Ectodermal cell (in vitro differentiated cells): ENCODE measurements around the gene ZNF699. TPM values are rescaled to one million over a fixed set of nuclear protein-coding genes. Genes with fewer than 3 reads are reported as not detected.

Experiments used
- H3K27ac ChIP-seq: 2 replicates; pipeline ENCODE4 v1.7.0; 2013; ENCODE audit warnings: mild to moderate bottlenecking, low read depth, low read length; ENCODE audit not compliant: insufficient read depth, poor library complexity, severe bottlenecking
- H3K27me3 ChIP-seq: 2 replicates; pipeline ENCODE4 v1.7.0; 2013; ENCODE audit warnings: mild to moderate bottlenecking, low read length; ENCODE audit not compliant: insufficient read depth, control insufficient read depth, poor library complexity, severe bottlenecking
- H3K36me3 ChIP-seq: one replicate; pipeline ENCODE4 v1.7.0; 2013; ENCODE audit warnings: low read length; ENCODE audit not compliant: control insufficient read depth, insufficient read depth
- H3K4me1 ChIP-seq: one replicate; pipeline ENCODE4 v1.7.0; 2013; ENCODE audit warnings: low read length; ENCODE audit not compliant: control insufficient read depth, insufficient read depth
- H3K4me3 ChIP-seq: 2 replicates; pipeline ENCODE4 v1.7.0; 2013; ENCODE audit warnings: low read depth, low read length, control low read depth; ENCODE audit not compliant: insufficient read depth
- H3K9me3 ChIP-seq: 2 replicates; pipeline ENCODE4 v1.7.0; 2013; ENCODE audit warnings: mild to moderate bottlenecking, low read length, moderate library complexity; ENCODE audit not compliant: control insufficient read depth
- WGBS, 2 experiments: methylation state at CpG; one replicate each; pipeline ENCODE4 v1.1.7; 2013; ENCODE audit warnings: missing lambda C conversion rate in 2 of 2; 5-methylcytosine and 5-hydroxymethylcytosine counted together
- polyA plus RNA-seq, 4 experiments: library from polyadenylated mRNA; stranded (reverse); fragments of 50-300 nt; gene quantifications; one replicate each; pipeline ENCODE4 v1.2.3, GENCODE V29; 2013

Gene ZNF699
- polyA plus RNA-seq (2013, experiment 1 of 4): 3.9 TPM
- polyA plus RNA-seq (2013, experiment 2 of 4): 4.0 TPM
- 4.3 TPM for polyA plus RNA-seq (2013, experiment 3 of 4)
- 5.0 TPM for polyA plus RNA-seq (2013, experiment 4 of 4)

- Histone ChIP-seq H3K27me3 (no peaks in the 10 kb centered on the region), H3K27ac (peak within 1 kb of the TSS; percentile 84), H3K36me3 (no peaks in the 10 kb centered on the region), H3K9me3 (peaks cover 2% of the 10 kb centered on the region), H3K4me1 (no peaks in the 10 kb centered on the region), H3K4me3 (peak within 1 kb of the TSS; percentile 82)
- 4% methylated on average over 63 of the region's 63 CpGs for WGBS, 2 experiments
These were observed at the start of gene ZNF699 for GRCh38 chr19:9309139-9309973. Gene ZNF699 (minus strand): TSS chr19:9309838. CDS start chr19:9305119, 4,719 bp downstream.

- peaks cover 7% of the 10 kb centered on the region for H3K9me3 ChIP-seq
- WGBS, 2 experiments: 92 to 98% methylated on average over 2 of the region's 2 CpGs
These were observed 45.0 kb upstream of the ZNF699 start for GRCh38 chr19:9354651-9355050.

DNA sequence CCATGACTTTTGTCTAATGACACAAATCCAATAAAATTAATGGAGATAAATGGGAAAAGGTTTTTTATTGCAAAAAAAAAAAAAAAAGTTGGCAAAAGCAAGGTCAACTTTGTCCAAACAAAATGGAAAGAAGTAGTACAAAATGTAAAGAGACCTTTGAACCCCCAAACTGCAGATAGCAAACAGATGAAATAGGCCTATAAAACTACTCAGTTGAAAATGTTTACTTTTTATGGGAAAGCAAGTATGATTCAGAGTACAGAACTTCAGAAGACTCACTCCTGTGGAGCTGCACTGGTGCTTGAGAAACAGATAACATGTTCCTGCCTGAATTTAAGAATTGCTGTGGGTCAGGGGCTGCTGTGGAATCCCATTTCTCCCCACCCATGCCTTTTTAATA lies 43.4 kb upstream of the ZNF699 start:
- H3K27ac ChIP-seq: no peak overlapping the region
- H3K36me3 ChIP-seq: peaks cover 3% of the 10 kb centered on the region
- H3K4me1 ChIP-seq: no peaks in the 10 kb centered on the region
- peaks cover 13% of the 10 kb centered on the region for H3K9me3 ChIP-seq
- H3K27me3 ChIP-seq: no peaks in the 10 kb centered on the region
- H3K4me3 ChIP-seq: no peak overlapping the region

More at GRCh38 chr19:9354651-9355050, 45.0 kb upstream of the ZNF699 start:
- no peaks in the 10 kb centered on the region for H3K27me3 ChIP-seq
- H3K36me3 ChIP-seq: peaks cover 3% of the 10 kb centered on the region
- no peak overlapping the region for H3K27ac ChIP-seq
- no peaks in the 10 kb centered on the region for H3K4me1 ChIP-seq
- H3K4me3 ChIP-seq: no peak overlapping the region

DNA sequence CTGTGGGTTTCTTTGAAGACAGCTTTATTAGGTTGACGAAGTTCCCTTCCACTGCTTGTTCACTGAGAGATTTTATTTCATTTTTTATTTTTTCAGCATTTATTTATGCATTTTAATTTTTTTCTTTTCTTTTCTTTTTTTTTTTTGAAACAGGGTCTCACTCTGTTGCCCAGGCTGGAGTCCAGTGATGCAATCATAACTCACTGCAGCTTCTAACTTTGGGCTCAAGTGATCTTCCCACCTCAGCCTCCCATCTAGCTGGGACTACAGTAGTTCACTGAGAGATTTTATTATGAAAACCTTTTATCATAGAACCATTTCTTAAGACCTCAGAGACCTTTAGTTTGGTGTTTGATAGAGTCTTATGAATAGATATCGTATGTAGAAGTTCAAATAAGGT lies 42.9 kb upstream of the ZNF699 start:
- H3K27ac ChIP-seq: no peak overlapping the region
- 100% methylated on average over 1 of the region's 2 CpGs for WGBS, 2 experiments
- no peaks in the 10 kb centered on the region for H3K4me1 ChIP-seq
- no peak overlapping the region for H3K4me3 ChIP-seq
- H3K9me3 ChIP-seq: peaks cover 13% of the 10 kb centered on the region
- H3K36me3 ChIP-seq: peaks cover 3% of the 10 kb centered on the region
- no peaks in the 10 kb centered on the region for H3K27me3 ChIP-seq

- H3K9me3 ChIP-seq: peaks cover 26% of the 10 kb centered on the region
- no peak overlapping the region for H3K27ac ChIP-seq
- no peak overlapping the region for H3K4me3 ChIP-seq
- H3K36me3 ChIP-seq: peaks cover 16% of the 10 kb centered on the region
- 92 to 96% methylated on average over 22 of the region's 22 CpGs for WGBS, 2 experiments
- H3K27me3 ChIP-seq: no peaks in the 10 kb centered on the region
- H3K4me1 ChIP-seq: no peaks in the 10 kb centered on the region
These were observed 39.0 kb upstream of the ZNF699 start for GRCh38 chr19:9348671-9349070.

- Histone ChIP-seq H3K4me3 (no peak overlapping the region), H3K27ac (no peak overlapping the region), H3K36me3 (peaks cover 20% of the 10 kb centered on the region), H3K27me3 (no peaks in the 10 kb centered on the region), H3K4me1 (no peaks in the 10 kb centered on the region), H3K9me3 (peaks cover 27% of the 10 kb centered on the region)
- WGBS, 2 experiments: 92 to 93% methylated on average over 3 of the region's 3 CpGs
These were observed 38.6 kb upstream of the ZNF699 start for GRCh38 chr19:9348253-9348652.

GRCh38 chr19:9345005-9345404 lies 35.4 kb upstream of the ZNF699 start:
- Histone ChIP-seq H3K9me3 (peaks cover 40% of the 10 kb centered on the region), H3K4me3 (no peak overlapping the region), H3K36me3 (peaks cover 42% of the 10 kb centered on the region), H3K27me3 (no peaks in the 10 kb centered on the region), H3K4me1 (no peaks in the 10 kb centered on the region), H3K27ac (no peak overlapping the region)
- WGBS, 2 experiments: 88 to 100% methylated on average over 1 of the region's 2 CpGs

- WGBS, 2 experiments: 95% methylated on average over 5 to 6 of the region's 6 CpGs
- peaks cover 53% of the 10 kb centered on the region for H3K36me3 ChIP-seq
- peak overlapping the region; percentile 10 for H3K4me3 ChIP-seq
- H3K9me3 ChIP-seq: peaks cover 47% of the 10 kb centered on the region
- no peak overlapping the region for H3K27ac ChIP-seq
- no peaks in the 10 kb centered on the region for H3K4me1 ChIP-seq
- H3K27me3 ChIP-seq: no peaks in the 10 kb centered on the region
These were observed 33.1 kb upstream of the ZNF699 start for GRCh38 chr19:9342610-9343304.

GRCh38 chr19:9329999-9330398 lies 20.4 kb upstream of the ZNF699 start:
- Histone ChIP-seq H3K9me3 (peaks cover 30% of the 10 kb centered on the region), H3K36me3 (peaks cover 32% of the 10 kb centered on the region)

DNA sequence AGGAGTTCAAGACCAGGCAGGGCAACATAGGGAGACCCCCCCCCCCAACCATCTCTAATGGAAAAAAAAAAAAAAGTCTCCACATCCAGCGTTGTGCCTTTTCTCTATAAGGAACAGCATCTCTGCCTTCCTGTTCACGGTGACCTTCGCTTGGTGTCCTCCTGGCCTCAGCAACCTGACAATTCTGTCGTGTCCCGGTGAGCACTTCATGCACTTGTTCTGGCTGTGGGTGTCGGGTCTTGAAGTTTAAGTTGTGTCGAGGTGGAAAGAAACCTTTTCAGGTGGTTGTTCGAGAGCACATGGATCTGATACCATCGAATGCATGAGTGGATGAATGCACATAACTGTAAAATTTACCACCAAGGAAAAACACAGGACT lies 14.9 kb upstream of the ZNF699 start:
- H3K36me3 ChIP-seq: peaks cover 6% of the 10 kb centered on the region

More at GRCh38 chr19:9329999-9330398, 20.4 kb upstream of the ZNF699 start:
- no peaks in the 10 kb centered on the region for H3K27me3 ChIP-seq
- no peaks in the 10 kb centered on the region for H3K4me1 ChIP-seq
- H3K4me3 ChIP-seq: no peak overlapping the region
- no peak overlapping the region for H3K27ac ChIP-seq

More for the DNA sequence above, 14.9 kb upstream of the ZNF699 start:
- peak overlapping the region; percentile 70 for H3K27ac ChIP-seq
- peaks cover 12% of the 10 kb centered on the region for H3K9me3 ChIP-seq
- no peaks in the 10 kb centered on the region for H3K27me3 ChIP-seq
- 69 to 70% methylated on average over 9 of the region's 9 CpGs for WGBS, 2 experiments
- no peaks in the 10 kb centered on the region for H3K4me1 ChIP-seq
- peak overlapping the region; percentile 71 for H3K4me3 ChIP-seq
